Upper lobe of left lung (tissue), 6 donors: ENCODE measurements around the gene PAPSS2. TPM values are rescaled to one million over a fixed set of nuclear protein-coding genes. Genes with fewer than 3 reads are reported as not detected.

Experiments
- ATAC-seq, 2 donors: fragments of 200-7000 bp; cut with Tn5 transposase; one replicate each; pipeline ENCODE4 v1.9.1; 2022; ENCODE audit warnings: mild to moderate bottlenecking in 2 of 2, moderate library complexity in 2 of 2; ENCODE audit not compliant: low FRiP score in 2 of 2
- DNase-seq, 2 donors: peaks; one replicate each; pipeline ENCODE4 v3.0.0-alpha.2; 2019 to 2020
- H3K27ac ChIP-seq, 4 donors: fragments of 200-600 bp; sonication (generic); one replicate each; pipeline ENCODE4 v1.5.1; 2016 to 2019
- H3K27me3 ChIP-seq, 4 donors: fragments of 200-600 bp; sonication (generic); one replicate each; pipeline ENCODE4 v1.5.1; 2017 to 2019
- H3K36me3 ChIP-seq, 4 donors: fragments of 200-600 bp; sonication (generic); one replicate each; pipeline ENCODE4 v1.5.1; 2016 to 2019
- H3K4me1 ChIP-seq, 4 donors: fragments of 200-600 bp; sonication (generic); one replicate each; pipeline ENCODE4 v1.5.1; 2018 to 2019
- H3K4me3 ChIP-seq, 4 donors: fragments of 200-600 bp; sonication (generic); one replicate each; pipeline ENCODE4 v1.5.1; 2017 to 2019; ENCODE audit warnings: mild to moderate bottlenecking in 2 of 4, moderate library complexity in 1 of 4
- H3K9me3 ChIP-seq, 4 donors: fragments of 200-600 bp; sonication (generic); one replicate each; pipeline ENCODE4 v1.5.1; 2018 to 2019
- EP300 ChIP-seq, 4 donors: sonication (generic); formaldehyde crosslinking; IDR thresholded peaks; one replicate each; pipeline ENCODE4 v1.5.1; 2017; ENCODE audit warnings: antibody characterized with exemption in 4 of 4, control low read depth in 2 of 4
- POLR2A ChIP-seq, 4 donors: fragments of 450-650 bp; IDR thresholded peaks; one replicate each; pipeline ENCODE4 v1.5.1; 2016 to 2017; ENCODE audit warnings: antibody characterized with exemption in 4 of 4, mild to moderate bottlenecking in 2 of 4
- POLR2AphosphoS5 ChIP-seq, 2 donors: sonication (generic); formaldehyde crosslinking; IDR thresholded peaks; one replicate each; pipeline ENCODE4 v1.5.1; 2017; ENCODE audit warnings: antibody characterized with exemption in 2 of 2
- WGBS, 2 donors: methylation state at CpG; one replicate each; pipeline ENCODE4 v1.1.5; 2017 to 2018; 5-methylcytosine and 5-hydroxymethylcytosine counted together
- total RNA-seq, 6 donors: library from RNA; depleted of rRNA in 4 of 6; stranded (reverse); fragments of >200 nt in 4 of 6; gene quantifications; one replicate each; pipeline versions ENCODE4 v1.1.0 to v1.2.1, GENCODE V29; 2016 to 2021
- TF ChIP-seq, protein P1 (sequence below), 6 experiments: fragments of 450-650 bp in 4 of 6; fragments of 200-600 bp in 2 of 6; sonication (generic) in 2 of 6; IDR thresholded peaks; one replicate each; pipeline ENCODE4 v1.5.1; 2016 to 2019; ENCODE audit warnings: antibody characterized with exemption in 6 of 6
- donor health status: DM: no; HTN: no; CAD: no; lungs with moderate emphysema.
- donor health status: DM: no; HTN: yes; CAD: no; lungs with severe emphysema.

The PAPSS2 gene
- total RNA-seq, 6 donors from 2014 or later: 48.2 to 217 (median 159) TPM

GRCh38 chr10:87669752-87670151 is 10.1 kb downstream of the PAPSS2 start:
- H3K27ac ChIP-seq: peak overlapping the region in 1 of 4 donors; percentile 14
- H3K4me3 ChIP-seq: no peak overlapping the region
- no peaks in the 10 kb centered on the region for H3K27me3 ChIP-seq
- H3K36me3 ChIP-seq: peaks cover 0 to 17% (median 7%) of the 10 kb centered on the region in 4 donors
- DNase-seq (no peak), ATAC-seq (no peak)
- 94 to 98% methylated on average over 1 of the region's 1 CpG for WGBS, 2 donors
- TF ChIP-seq, protein P1, sequence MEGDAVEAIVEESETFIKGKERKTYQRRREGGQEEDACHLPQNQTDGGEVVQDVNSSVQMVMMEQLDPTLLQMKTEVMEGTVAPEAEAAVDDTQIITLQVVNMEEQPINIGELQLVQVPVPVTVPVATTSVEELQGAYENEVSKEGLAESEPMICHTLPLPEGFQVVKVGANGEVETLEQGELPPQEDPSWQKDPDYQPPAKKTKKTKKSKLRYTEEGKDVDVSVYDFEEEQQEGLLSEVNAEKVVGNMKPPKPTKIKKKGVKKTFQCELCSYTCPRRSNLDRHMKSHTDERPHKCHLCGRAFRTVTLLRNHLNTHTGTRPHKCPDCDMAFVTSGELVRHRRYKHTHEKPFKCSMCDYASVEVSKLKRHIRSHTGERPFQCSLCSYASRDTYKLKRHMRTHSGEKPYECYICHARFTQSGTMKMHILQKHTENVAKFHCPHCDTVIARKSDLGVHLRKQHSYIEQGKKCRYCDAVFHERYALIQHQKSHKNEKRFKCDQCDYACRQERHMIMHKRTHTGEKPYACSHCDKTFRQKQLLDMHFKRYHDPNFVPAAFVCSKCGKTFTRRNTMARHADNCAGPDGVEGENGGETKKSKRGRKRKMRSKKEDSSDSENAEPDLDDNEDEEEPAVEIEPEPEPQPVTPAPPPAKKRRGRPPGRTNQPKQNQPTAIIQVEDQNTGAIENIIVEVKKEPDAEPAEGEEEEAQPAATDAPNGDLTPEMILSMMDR (IDR thresholded peaks at IDR 0.05): no peak
- TF ChIP-seq POLR2A (IDR thresholded peaks at IDR 0.05): no peak
- TF ChIP-seq EP300 (IDR thresholded peaks at IDR 0.05): no peak
- no peak for TF ChIP-seq POLR2AphosphoS5 (IDR thresholded peaks at IDR 0.05)
- H3K9me3 ChIP-seq: no peaks in the 10 kb centered on the region
- H3K4me1 ChIP-seq: peaks cover 4 to 44% (median 31%) of the 10 kb centered on the region in 4 donors

GRCh38 chr10:87670586-87670985 is 10.9 kb downstream of the PAPSS2 start:
- Histone ChIP-seq H3K4me3 (no peak overlapping the region), H3K36me3 (peaks cover 0 to 16% (median 7%) of the 10 kb centered on the region in 4 donors), H3K27me3 (no peaks in the 10 kb centered on the region), H3K4me1 (peaks cover 6 to 51% (median 32%) of the 10 kb centered on the region in 4 donors), H3K27ac (no peak overlapping the region), H3K9me3 (no peaks in the 10 kb centered on the region)
- ATAC-seq: no peak
- DNase-seq: no peak
- TF ChIP-seq POLR2AphosphoS5 (IDR thresholded peaks at IDR 0.05) (no peak), EP300 (IDR thresholded peaks at IDR 0.05) (no peak), POLR2A (IDR thresholded peaks at IDR 0.05) (no peak)
- TF ChIP-seq, protein P1 (IDR thresholded peaks at IDR 0.05): no peak

GRCh38 chr10:87671139-87671815 is 11.6 kb downstream of the PAPSS2 start:
- TF ChIP-seq POLR2A (IDR thresholded peaks at IDR 0.05) (no peak), EP300 (IDR thresholded peaks at IDR 0.05) (no peak), POLR2AphosphoS5 (IDR thresholded peaks at IDR 0.05) (no peak)
- TF ChIP-seq, protein P1 (IDR thresholded peaks at IDR 0.05): no peak
- whole genome bisulfite sequencing, 2 donors: 58 to 60% methylated on average over 3 of the region's 3 CpGs
- DNase-seq (no peak), ATAC-seq (no peak)
- peaks cover 0 to 9% (median 5%) of the 10 kb centered on the region in 4 donors for H3K36me3 ChIP-seq
- H3K4me3 ChIP-seq: no peak overlapping the region
- H3K27ac ChIP-seq: no peak overlapping the region
- H3K27me3 ChIP-seq: no peaks in the 10 kb centered on the region
- peaks cover 12 to 56% (median 34%) of the 10 kb centered on the region in 4 donors for H3K4me1 ChIP-seq
- no peaks in the 10 kb centered on the region for H3K9me3 ChIP-seq

DNA sequence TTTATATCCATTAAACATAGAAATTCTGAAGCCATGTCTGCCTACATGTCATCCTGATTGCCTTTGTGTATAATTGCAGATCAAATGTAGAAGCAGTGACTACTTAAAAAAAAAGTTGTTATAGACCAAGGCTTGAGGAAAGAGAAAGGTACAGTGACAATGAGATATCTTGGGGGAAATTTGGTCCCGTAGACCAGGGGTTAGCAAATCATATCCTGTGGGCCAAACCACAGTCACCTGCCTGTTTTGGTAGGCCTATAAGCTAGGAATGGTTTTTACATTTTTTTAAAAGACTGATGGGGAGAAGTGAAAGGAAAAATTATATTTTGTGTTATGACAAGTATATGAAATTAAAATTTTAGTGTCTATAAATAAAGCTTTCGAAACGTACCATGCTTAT is 12.9 kb downstream of the PAPSS2 start:
- Histone ChIP-seq H3K4me1 (peaks cover 15 to 53% (median 35%) of the 10 kb centered on the region in 4 donors), H3K27ac (no peak overlapping the region), H3K36me3 (no peaks in the 10 kb centered on the region), H3K4me3 (no peak overlapping the region), H3K27me3 (no peaks in the 10 kb centered on the region), H3K9me3 (no peaks in the 10 kb centered on the region)
- 77% methylated on average over 3 of the region's 3 CpGs for WGBS, 2 donors
- DNase-seq (no peak), ATAC-seq (no peak)
- TF ChIP-seq, protein P1 (IDR thresholded peaks at IDR 0.05): no peak
- TF ChIP-seq POLR2AphosphoS5 (IDR thresholded peaks at IDR 0.05) (no peak), EP300 (IDR thresholded peaks at IDR 0.05) (no peak), POLR2A (IDR thresholded peaks at IDR 0.05) (no peak)

- peak in 1 of 2 donors; percentile 63 for ATAC-seq
Observed at GRCh38 chr10:87674943-87675342, 15.3 kb downstream of the PAPSS2 start.

More at GRCh38 chr10:87674943-87675342, 15.3 kb downstream of the PAPSS2 start:
- H3K36me3 ChIP-seq: no peaks in the 10 kb centered on the region
- no peak overlapping the region for H3K4me3 ChIP-seq
- 60 to 88% methylated on average over 1 of the region's 1 CpG for WGBS, 2 donors
- H3K27me3 ChIP-seq: no peaks in the 10 kb centered on the region
- no peak overlapping the region for H3K27ac ChIP-seq
- TF ChIP-seq POLR2AphosphoS5 (IDR thresholded peaks at IDR 0.05) (no peak), POLR2A (IDR thresholded peaks at IDR 0.05) (no peak), EP300 (IDR thresholded peaks at IDR 0.05) (no peak)
- TF ChIP-seq, protein P1 (IDR thresholded peaks at IDR 0.05): no peak
- DNase-seq: no peak
- H3K9me3 ChIP-seq: no peaks in the 10 kb centered on the region
- peaks cover 9 to 38% (median 18%) of the 10 kb centered on the region in 4 donors for H3K4me1 ChIP-seq
